ENCODE results near the gene KRTAP1-5. TPM values are rescaled to one million over a fixed set of nuclear protein-coding genes. Genes with fewer than 3 reads are reported as not detected.
"Not testable (repeated sequence)": the region's sequence is repeated elsewhere in the genome, so short reads cannot be mapped to it uniquely, and the experiment has no call there.

The KRTAP1-5 gene
- total RNA-seq, 1 donor from 2014 or later: not detected

DNA sequence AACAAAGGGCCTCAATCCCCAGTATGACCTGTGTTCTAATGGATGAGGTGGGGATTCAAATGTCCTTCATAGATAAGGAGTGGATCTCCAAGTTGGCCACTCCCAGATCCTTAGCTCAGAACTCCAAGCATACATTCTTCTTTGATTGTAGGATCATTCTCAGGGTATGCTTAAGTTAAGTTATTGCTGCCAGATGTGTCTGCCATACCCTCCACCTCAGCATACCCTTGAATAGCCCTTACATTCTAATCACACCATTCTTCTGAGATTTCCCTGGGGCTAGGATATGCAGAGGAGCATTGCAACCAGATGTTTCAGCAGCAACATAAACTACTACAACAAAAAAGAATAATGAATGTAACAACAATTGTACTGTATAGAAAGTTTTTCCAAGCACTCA lies 40.3 kb upstream of the KRTAP1-5 start:
- no peak for TF ChIP-seq CTCF (IDR thresholded peaks at IDR 0.05; ENCODE audit: unreplicated experiment)
- no peaks in the 10 kb centered on the region for H3K9me3 Mint-ChIP-seq (ENCODE audit: unreplicated experiment)
- no peaks in the 10 kb centered on the region for H3K36me3 Mint-ChIP-seq (ENCODE audit: low read depth, unreplicated experiment)
- no peak for DNase-seq (ENCODE audit: low spot score)
- no peak overlapping the region for H3K4me3 Mint-ChIP-seq (ENCODE audit: unreplicated experiment)
- H3K27me3 Mint-ChIP-seq (ENCODE audit: unreplicated experiment): peaks cover 5% of the 10 kb centered on the region
- no peak overlapping the region for H3K27ac Mint-ChIP-seq (ENCODE audit: unreplicated experiment)
- H3K4me1 Mint-ChIP-seq (ENCODE audit: unreplicated experiment): no peaks in the 10 kb centered on the region

DNA sequence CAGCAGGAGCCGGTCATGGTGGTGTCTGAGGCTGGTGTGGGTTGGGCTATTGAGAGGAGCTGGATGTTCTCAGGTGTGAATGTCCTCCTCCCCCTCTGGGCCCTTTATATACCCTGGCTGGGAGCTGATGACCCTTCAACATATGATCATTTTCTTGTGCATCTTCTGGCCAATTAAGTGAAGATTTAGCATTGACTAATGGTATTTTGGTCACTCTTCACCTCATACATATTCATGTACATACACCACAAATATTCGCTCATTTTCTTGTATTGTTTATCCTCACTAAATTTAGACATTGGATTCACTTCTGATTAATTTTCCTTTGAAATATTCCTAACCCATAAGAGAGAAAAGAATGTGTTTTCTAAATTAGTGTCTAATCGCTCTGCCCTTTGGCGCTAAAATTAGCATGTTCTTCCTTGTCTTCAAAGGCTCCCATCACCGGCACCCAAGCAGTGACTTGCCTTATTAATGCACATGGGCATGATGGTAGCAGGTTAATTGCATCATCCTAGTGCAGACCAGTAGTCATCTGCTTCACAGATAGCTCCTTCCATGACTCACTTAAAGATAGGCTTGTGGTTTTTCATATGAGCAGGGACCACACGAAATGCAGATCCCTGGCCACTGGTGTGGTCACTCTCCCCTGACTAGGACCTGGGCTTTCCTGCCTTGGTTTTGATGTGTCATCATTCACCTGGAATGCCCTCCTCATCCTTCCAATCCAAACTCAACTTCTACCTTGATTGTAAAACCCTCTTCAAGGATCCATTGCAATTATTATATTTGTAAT lies 39.0 kb upstream of the KRTAP1-5 start, which contains the start of gene KRTAP2-4:
Gene KRTAP2-4 (minus strand): TSS at position 51 of the 796 bp plus-strand sequence. CDS start 34 bp downstream, at position 17.
- Mint-ChIP-seq H3K27ac (ENCODE audit: unreplicated experiment) (no peak within 1 kb of the TSS), H3K4me1 (ENCODE audit: unreplicated experiment) (no peaks in the 10 kb centered on the region), H3K36me3 (ENCODE audit: low read depth, unreplicated experiment) (no peaks in the 10 kb centered on the region), H3K27me3 (ENCODE audit: unreplicated experiment) (peaks cover 1% of the 10 kb centered on the region), H3K9me3 (ENCODE audit: unreplicated experiment) (no peaks in the 10 kb centered on the region), H3K4me3 (ENCODE audit: unreplicated experiment) (no peak within 1 kb of the TSS)
- no peak for TF ChIP-seq CTCF (IDR thresholded peaks at IDR 0.05; ENCODE audit: unreplicated experiment)
- no peak for DNase-seq (ENCODE audit: low spot score)

- not testable (repeated sequence) for H3K36me3 Mint-ChIP-seq (ENCODE audit: low read depth, unreplicated experiment); H3K27ac Mint-ChIP-seq (ENCODE audit: unreplicated experiment); H3K4me1 Mint-ChIP-seq (ENCODE audit: unreplicated experiment); DNase-seq (ENCODE audit: low spot score); H3K9me3 Mint-ChIP-seq (ENCODE audit: unreplicated experiment); H3K4me3 Mint-ChIP-seq (ENCODE audit: unreplicated experiment); H3K27me3 Mint-ChIP-seq (ENCODE audit: unreplicated experiment)
Measured at GRCh38 chr17:41065016-41065689, 38.1 kb upstream of the KRTAP1-5 start.

GRCh38 chr17:41064301-41064700 lies 37.3 kb upstream of the KRTAP1-5 start:
- Mint-ChIP-seq H3K4me3 (ENCODE audit: unreplicated experiment) (no peak overlapping the region), H3K36me3 (ENCODE audit: low read depth, unreplicated experiment) (no peaks in the 10 kb centered on the region), H3K27ac (ENCODE audit: unreplicated experiment) (no peak overlapping the region), H3K27me3 (ENCODE audit: unreplicated experiment) (peaks cover 1% of the 10 kb centered on the region), H3K4me1 (ENCODE audit: unreplicated experiment) (no peaks in the 10 kb centered on the region), H3K9me3 (ENCODE audit: unreplicated experiment) (no peaks in the 10 kb centered on the region)
- no peak for DNase-seq (ENCODE audit: low spot score)
- TF ChIP-seq CTCF (IDR thresholded peaks at IDR 0.05; ENCODE audit: unreplicated experiment): no peak

GRCh38 chr17:41063449-41063848 lies 36.4 kb upstream of the KRTAP1-5 start:
- H3K4me1 Mint-ChIP-seq (ENCODE audit: unreplicated experiment): no peaks in the 10 kb centered on the region
- H3K27me3 Mint-ChIP-seq (ENCODE audit: unreplicated experiment): peaks cover 1% of the 10 kb centered on the region
- H3K27ac Mint-ChIP-seq (ENCODE audit: unreplicated experiment): no peak overlapping the region
- H3K9me3 Mint-ChIP-seq (ENCODE audit: unreplicated experiment): no peaks in the 10 kb centered on the region
- DNase-seq (ENCODE audit: low spot score): no peak
- H3K36me3 Mint-ChIP-seq (ENCODE audit: low read depth, unreplicated experiment): no peaks in the 10 kb centered on the region
- no peak overlapping the region for H3K4me3 Mint-ChIP-seq (ENCODE audit: unreplicated experiment)
- TF ChIP-seq CTCF (IDR thresholded peaks at IDR 0.05; ENCODE audit: unreplicated experiment): no peak
